Measurements from ENCODE around the gene RPL41. TPM values are rescaled to one million over a fixed set of nuclear protein-coding genes. Genes with fewer than 3 reads are reported as not detected.

RPL41 gene
- total and polyA plus RNA-seq, 9 of the 15 experiments (the other 6 are each of a cell fraction or from before 2014, with no cell fraction given): 3,403 to 11,276 (median 5,604) TPM

GRCh38 chr12:56086608-56087007 is 29.8 kb upstream of the RPL41 start:
- Histone ChIP-seq H3K9me1 (ENCODE audit: control insufficient read depth, insufficient read depth, low read length) (no peaks in the 10 kb centered on the region), H4K20me1 (replicated peaks; ENCODE audit: control insufficient read depth, insufficient read depth, low read length) (no peaks in the 10 kb centered on the region), H3K79me2 (ENCODE audit: control insufficient read depth, insufficient read depth, low read length) (no peaks in the 10 kb centered on the region), H3K36me3 (ENCODE audit: control insufficient read depth, insufficient read depth, low read length) (no peaks in the 10 kb centered on the region), H3K4me2 (ENCODE audit: insufficient read depth, low read length) (no peak overlapping the region), H3K4me1 (replicated peaks in 1 of 2; ENCODE audit: control insufficient read depth in 2 of 2, insufficient read depth in 2 of 2, low read length in 2 of 2) (peaks cover 24 to 28% of the 10 kb centered on the region in 2 experiments), H3K9ac (ENCODE audit: insufficient read depth in 1 of 2, low read depth in 2 of 2, low read length in 2 of 2) (no peak overlapping the region; a peak in 1 of 4 replicates), H3K4me3 (no peak overlapping the region), H3K27me3 (ENCODE audit: control insufficient read depth in 2 of 2, insufficient read depth in 2 of 2, low read length in 2 of 2) (no peaks in the 10 kb centered on the region; a peak in 1 of 5 replicates), H3K27ac (ENCODE audit: extremely low read depth, low read depth, low read length) (no peak overlapping the region), H2AFZ (ENCODE audit: low read depth, low read length) (no peak overlapping the region), H3K9me3 (replicated peaks; ENCODE audit: control insufficient read depth, insufficient read depth, low read depth, low read length) (no peaks in the 10 kb centered on the region)
- in situ Hi-C loops (cut with MboI): no loop called here
- FAIRE-seq (no peak), ATAC-seq (no peak), DNase-seq (ENCODE audit: extremely low read depth in 1 of 4, low spot score in 3 of 4) (peak in 1 of 4 experiments; percentile 5)
- ChIA-PET CTCF (ENCODE audit: low intra/inter-chr PET ratio) (interaction anchor here (0.5 kb wide), 1 partner anchor 651 kb away, joined by 6 read pairs; no protein-coding TSS in a partner anchor), POLR2A (interaction anchor here (0.6 to 1.9 kb wide), 2 partner anchors 18 to 125 kb away, joined by 3 to 6 read pairs; partner anchors contain the start of gene PA2G4)
- intact Hi-C loops (cut with micrococcal nuclease): no loop called here
- no TSS peak for BruUV-seq (replicated peaks)
- 49% methylated on average over 6 of the region's 6 CpGs for WGBS (ENCODE audit: insufficient coverage, low coverage, missing lambda C conversion rate)
- TF ChIP-seq FOXA1 (IDR thresholded peaks at IDR 0.05; ENCODE audit: borderline replicate concordance): no peak

- POLR2A ChIA-PET: interaction anchor here (0.6 to 1.1 kb wide), 2 partner anchors 17 to 124 kb away, joined by 3 read pairs; partner anchors contain the start of gene PA2G4
- WGBS (ENCODE audit: insufficient coverage, low coverage, missing lambda C conversion rate): 72% methylated on average over 6 of the region's 6 CpGs
- TF ChIP-seq NFYB (IDR thresholded peaks at IDR 0.05; ENCODE audit: extremely low read depth, insufficient read length): no peak
- no peak for TF ChIP-seq PHTF2 (CRISPR knock-in tag; IDR thresholded peaks at IDR 0.05)
- no peak for TF ChIP-seq RBM39 (optimal IDR thresholded peaks at IDR 0.05; ENCODE audit: low read depth, low read length)
- no peak for TF ChIP-seq NCOR1 (IDR thresholded peaks at IDR 0.05)
- TF ChIP-seq, protein P1, sequence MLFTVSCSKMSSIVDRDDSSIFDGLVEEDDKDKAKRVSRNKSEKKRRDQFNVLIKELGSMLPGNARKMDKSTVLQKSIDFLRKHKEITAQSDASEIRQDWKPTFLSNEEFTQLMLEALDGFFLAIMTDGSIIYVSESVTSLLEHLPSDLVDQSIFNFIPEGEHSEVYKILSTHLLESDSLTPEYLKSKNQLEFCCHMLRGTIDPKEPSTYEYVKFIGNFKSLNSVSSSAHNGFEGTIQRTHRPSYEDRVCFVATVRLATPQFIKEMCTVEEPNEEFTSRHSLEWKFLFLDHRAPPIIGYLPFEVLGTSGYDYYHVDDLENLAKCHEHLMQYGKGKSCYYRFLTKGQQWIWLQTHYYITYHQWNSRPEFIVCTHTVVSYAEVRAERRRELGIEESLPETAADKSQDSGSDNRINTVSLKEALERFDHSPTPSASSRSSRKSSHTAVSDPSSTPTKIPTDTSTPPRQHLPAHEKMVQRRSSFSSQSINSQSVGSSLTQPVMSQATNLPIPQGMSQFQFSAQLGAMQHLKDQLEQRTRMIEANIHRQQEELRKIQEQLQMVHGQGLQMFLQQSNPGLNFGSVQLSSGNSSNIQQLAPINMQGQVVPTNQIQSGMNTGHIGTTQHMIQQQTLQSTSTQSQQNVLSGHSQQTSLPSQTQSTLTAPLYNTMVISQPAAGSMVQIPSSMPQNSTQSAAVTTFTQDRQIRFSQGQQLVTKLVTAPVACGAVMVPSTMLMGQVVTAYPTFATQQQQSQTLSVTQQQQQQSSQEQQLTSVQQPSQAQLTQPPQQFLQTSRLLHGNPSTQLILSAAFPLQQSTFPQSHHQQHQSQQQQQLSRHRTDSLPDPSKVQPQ (CRISPR knock-in tag; IDR thresholded peaks at IDR 0.05; ENCODE audit: borderline replicate concordance): no peak
- TF ChIP-seq ETV5 (CRISPR knock-in tag; IDR thresholded peaks at IDR 0.05; ENCODE audit: low read depth): no peak
- TF ChIP-seq L3MBTL2 (IDR thresholded peaks at IDR 0.05): no peak
- no peak for TF ChIP-seq CREB3 (tag; conservative IDR thresholded peaks at IDR 0.05; ENCODE audit: low read depth)
- TF ChIP-seq DIDO1 (tag; IDR thresholded peaks at IDR 0.05; ENCODE audit: low read depth): no peak
Measured at GRCh38 chr12:56087220-56087619, 29.2 kb upstream of the RPL41 start.

More at GRCh38 chr12:56087220-56087619, 29.2 kb upstream of the RPL41 start:
- Histone ChIP-seq H3K9ac (ENCODE audit: insufficient read depth in 1 of 2, low read depth in 2 of 2, low read length in 2 of 2) (peak overlapping the region in 1 of 2 experiments; percentile 68; a peak in 2 of 4 replicates), H3K27me3 (ENCODE audit: control insufficient read depth in 2 of 2, insufficient read depth in 2 of 2, low read length in 2 of 2) (no peaks in the 10 kb centered on the region; a peak in 1 of 5 replicates), H3K36me3 (ENCODE audit: control insufficient read depth, insufficient read depth, low read length) (no peaks in the 10 kb centered on the region), H3K9me3 (replicated peaks; ENCODE audit: control insufficient read depth, insufficient read depth, low read depth, low read length) (no peaks in the 10 kb centered on the region), H3K79me2 (ENCODE audit: control insufficient read depth, insufficient read depth, low read length) (no peaks in the 10 kb centered on the region), H3K4me1 (replicated peaks in 1 of 2; ENCODE audit: control insufficient read depth in 2 of 2, insufficient read depth in 2 of 2, low read length in 2 of 2) (peaks cover 21 to 23% of the 10 kb centered on the region in 2 experiments), H3K9me1 (ENCODE audit: control insufficient read depth, insufficient read depth, low read length) (no peaks in the 10 kb centered on the region), H2AFZ (ENCODE audit: low read depth, low read length) (no peak overlapping the region), H3K27ac (ENCODE audit: extremely low read depth, low read depth, low read length) (no peak overlapping the region), H3K4me2 (ENCODE audit: insufficient read depth, low read length) (no peak overlapping the region), H4K20me1 (replicated peaks; ENCODE audit: control insufficient read depth, insufficient read depth, low read length) (no peaks in the 10 kb centered on the region), H3K4me3 (no peak overlapping the region)
- intact Hi-C loops (cut with micrococcal nuclease): no loop called here
- FAIRE-seq (no peak), DNase-seq (ENCODE audit: extremely low read depth in 1 of 4, low spot score in 3 of 4) (peak in 1 of 4 experiments; percentile 6), ATAC-seq (no peak)
- no TSS peak for BruUV-seq (replicated peaks)
- CTCF ChIA-PET (ENCODE audit: low intra/inter-chr PET ratio): no interaction called here
- in situ Hi-C loops (cut with MboI): no loop called here

All from K562 (cell line).